ENCODE data around the gene RNU7-1.

GRCh38 chr12:6938353-6939190 is 5.0 kb upstream of the RNU7-1 start:
- TF ChIP-seq CTCF (IDR thresholded peaks at IDR 0.05; ENCODE audit: insufficient read depth, low read length, poor library complexity, severe bottlenecking) (no peak), EZH2phosphoT487 (conservative IDR thresholded peaks at IDR 0.05; ENCODE audit: low read length) (no peak)
